ENCODE measurements around the gene RNF125.

The RNF125 gene

GRCh38 chr18:32018331-32019250 lies at the start of gene RNF125:
Gene RNF125 (plus strand): TSS chr18:32018825. CDS start chr18:32018864, 39 bp downstream.
- in situ Hi-C loops (cut with HindIII; ENCODE audit: low sequenced_read_pairs) = no loop called here
- H3K4me3 ChIP-seq (ENCODE audit: low read depth, low read length) = peak within 1 kb of the TSS; percentile 59

GRCh38 chr18:31970617-31971016 lies 48.0 kb upstream of the RNF125 start:
- no peak for TF ChIP-seq CTCF (IDR thresholded peaks at IDR 0.05; ENCODE audit: low read depth, low read length, missing control alignments)
- no peak overlapping the region for H3K4me3 ChIP-seq (ENCODE audit: low read depth, low read length)
- in situ Hi-C loops (cut with HindIII; ENCODE audit: low sequenced_read_pairs) = no loop called here
- no peak for DNase-seq (ENCODE audit: low read depth)

More at GRCh38 chr18:32018331-32019250, at the start of gene RNF125:
- no peak for TF ChIP-seq CTCF (IDR thresholded peaks at IDR 0.05; ENCODE audit: low read depth, low read length, missing control alignments)
- peak; percentile 62 for DNase-seq (ENCODE audit: low read depth)

GRCh38 chr18:31973929-31974546 lies 44.6 kb upstream of the RNF125 start:
- no peak for DNase-seq (ENCODE audit: low read depth)
- in situ Hi-C loops (cut with HindIII; ENCODE audit: low sequenced_read_pairs) = no loop called here
- H3K4me3 ChIP-seq (ENCODE audit: low read depth, low read length) = no peak overlapping the region
- no peak for TF ChIP-seq CTCF (IDR thresholded peaks at IDR 0.05; ENCODE audit: low read depth, low read length, missing control alignments)

GRCh38 chr18:31976242-31976641 lies 42.4 kb upstream of the RNF125 start:
- H3K4me3 ChIP-seq (ENCODE audit: low read depth, low read length) = no peak overlapping the region
- no peak for TF ChIP-seq CTCF (IDR thresholded peaks at IDR 0.05; ENCODE audit: low read depth, low read length, missing control alignments)
- in situ Hi-C loops (cut with HindIII; ENCODE audit: low sequenced_read_pairs) = no loop called here
- DNase-seq (ENCODE audit: low read depth) = no peak

GRCh38 chr18:31977270-31977872 lies 41.3 kb upstream of the RNF125 start:
- H3K4me3 ChIP-seq (ENCODE audit: low read depth, low read length) = no peak overlapping the region
- peak; percentile 67 for TF ChIP-seq CTCF (IDR thresholded peaks at IDR 0.05; ENCODE audit: low read depth, low read length, missing control alignments)
- in situ Hi-C loops (cut with HindIII; ENCODE audit: low sequenced_read_pairs) = no loop called here
- DNase-seq (ENCODE audit: low read depth) = peak; percentile 31

GRCh38 chr18:31978616-31979015 lies 40.0 kb upstream of the RNF125 start:
- no peak overlapping the region for H3K4me3 ChIP-seq (ENCODE audit: low read depth, low read length)
- in situ Hi-C loops (cut with HindIII; ENCODE audit: low sequenced_read_pairs) = no loop called here
- no peak for DNase-seq (ENCODE audit: low read depth)
- TF ChIP-seq CTCF (IDR thresholded peaks at IDR 0.05; ENCODE audit: low read depth, low read length, missing control alignments) = no peak
